Astrocyte of the spinal cord (primary cell): ENCODE data around the gene DDX53.
A peak's percentile ranks its signal among the peaks of the same experiment; 100 is the strongest.

Source experiments
- DNase-seq: peaks from one replicate; pipeline ENCODE4 v3.0.0; 2011; ENCODE audit warnings: low read depth, low spot score
- H3K4me3 ChIP-seq: 2 replicates; pipeline ENCODE4 v1.5.1; 2011; ENCODE audit warnings: low read depth, mild to moderate bottlenecking, low read length, moderate library complexity
- CTCF ChIP-seq: IDR thresholded peaks from 2 replicates; pipeline ENCODE4 v1.5.1; 2012; ENCODE audit warnings: low read depth, mild to moderate bottlenecking, low read length, inconsistent platforms
- in situ Hi-C: cut with HindIII; loops from 2 replicates; pipeline ENCODE4 v1.10.0; 2017; ENCODE audit warnings: low sequenced_read_pairs

The DDX53 gene

GRCh38 chrX:22999696-23000223, at the start of gene DDX53:
TSS of gene DDX53 (plus strand) at chrX:22999960. CDS start at chrX:23000058, 98 bp downstream.
- in situ Hi-C loops = no loop called here
- no peak for TF ChIP-seq CTCF
- H3K4me3 ChIP-seq = no peak within 1 kb of the TSS
- DNase-seq = no peak

GRCh38 chrX:22950269-22951266, 49.2 kb upstream of the DDX53 start:
- H3K4me3 ChIP-seq = no peak overlapping the region
- in situ Hi-C loops = no loop called here
- DNase-seq = peak; percentile 81
- TF ChIP-seq CTCF = no peak

GRCh38 chrX:22952010-22952409, 47.8 kb upstream of the DDX53 start:
- TF ChIP-seq CTCF = no peak
- peak; percentile 54 for DNase-seq
- in situ Hi-C loops = no loop called here
- no peak overlapping the region for H3K4me3 ChIP-seq

DNA sequence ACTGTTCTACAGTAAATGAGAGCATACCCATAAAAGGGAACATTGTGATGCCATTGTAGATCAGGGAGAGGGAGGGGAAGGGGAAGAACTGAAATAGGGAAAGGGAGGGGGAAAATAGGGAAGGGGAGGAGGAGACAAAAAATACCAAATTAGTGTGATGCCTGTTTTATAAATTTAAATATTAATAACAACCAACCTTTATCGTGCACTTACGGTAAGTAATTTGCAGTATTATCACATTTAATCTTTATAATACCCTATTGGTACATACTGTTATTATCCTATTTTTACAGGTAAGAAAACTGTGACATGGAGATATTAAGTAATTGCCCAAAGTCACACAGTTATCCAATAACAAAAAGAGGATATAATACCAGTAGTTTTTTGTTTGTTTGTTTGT, 41.5 kb upstream of the DDX53 start:
- in situ Hi-C loops = no loop called here
- no peak for DNase-seq
- TF ChIP-seq CTCF = no peak
- no peak overlapping the region for H3K4me3 ChIP-seq

DNA sequence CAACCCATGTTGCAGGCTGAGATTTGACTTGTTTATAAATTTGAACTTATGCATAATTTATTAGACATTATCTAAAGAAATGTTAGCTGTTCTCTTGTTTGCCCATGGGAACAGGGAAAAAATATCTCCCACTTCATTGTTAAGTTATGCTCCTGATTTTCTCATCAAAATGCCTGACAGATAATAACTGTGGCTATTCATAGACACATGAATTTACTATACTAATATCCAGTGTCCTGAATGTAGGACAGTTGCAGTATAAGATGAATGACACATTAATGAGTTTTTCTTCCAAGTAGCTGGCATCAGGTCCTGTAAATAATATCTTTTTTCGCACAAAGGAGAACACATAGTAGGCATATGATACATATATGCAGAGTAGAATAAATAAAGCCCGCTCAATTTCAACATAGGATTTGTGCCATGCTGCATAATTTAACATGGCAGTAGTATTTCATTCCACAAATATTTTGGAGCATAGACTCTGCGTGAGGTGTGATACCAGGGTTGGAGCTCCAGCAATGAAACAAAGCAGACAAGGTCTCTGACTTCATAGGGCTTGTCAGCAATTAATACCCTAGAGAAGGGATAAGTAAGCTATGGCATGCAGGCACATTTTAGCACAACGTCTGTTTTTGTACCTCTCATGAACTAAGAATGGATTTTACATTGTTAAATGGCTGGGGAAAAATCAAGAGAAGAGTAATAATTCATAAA, 40.4 kb upstream of the DDX53 start:
- no peak for DNase-seq
- no peak overlapping the region for H3K4me3 ChIP-seq
- in situ Hi-C loops = no loop called here
- no peak for TF ChIP-seq CTCF

DNA sequence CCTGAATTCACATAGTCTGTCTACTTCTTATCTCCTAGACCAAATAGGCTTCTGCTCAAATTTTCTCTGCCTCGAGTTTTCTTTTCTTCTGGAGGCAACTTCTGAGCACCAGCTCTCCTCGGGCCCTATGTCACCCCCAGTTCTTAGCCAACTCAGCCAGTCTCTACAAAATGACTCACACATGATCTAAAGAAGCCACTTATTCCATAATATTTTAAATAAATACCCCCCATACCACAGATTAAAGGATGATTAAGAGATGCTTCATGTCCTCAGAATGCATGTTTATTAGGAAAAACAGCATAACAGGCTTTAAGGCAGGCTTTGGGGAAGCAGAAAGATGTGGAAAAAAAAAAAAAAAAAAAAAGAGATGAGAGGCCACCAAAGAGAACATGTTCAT, 36.6 kb upstream of the DDX53 start:
- in situ Hi-C loops = no loop called here
- H3K4me3 ChIP-seq = no peak overlapping the region
- DNase-seq = no peak
- TF ChIP-seq CTCF = no peak
